Coronary artery (tissue), 2 donors: ENCODE results near the gene C16orf74.

ENCODE experiments used
- DNase-seq: peaks from one replicate; pipeline ENCODE4 v3.0.0-alpha.2; 2017; ENCODE audit warnings: low spot score
- H3K27ac ChIP-seq, 2 donors: fragments of 200-600 bp; sonication (generic); one replicate each; pipeline ENCODE4 v1.5.1; 2016 to 2019
- H3K4me3 ChIP-seq: fragments of 200-600 bp; sonication (generic); 2 replicates; pipeline ENCODE4 v1.5.1; 2016; ENCODE audit warnings: mild to moderate bottlenecking, moderate library complexity
- CTCF ChIP-seq: fragments of 200-600 bp; sonication (generic); IDR thresholded peaks from one replicate; pipeline ENCODE4 v1.5.1; 2019; ENCODE audit warnings: antibody characterized with exemption

The C16orf74 gene

DNA sequence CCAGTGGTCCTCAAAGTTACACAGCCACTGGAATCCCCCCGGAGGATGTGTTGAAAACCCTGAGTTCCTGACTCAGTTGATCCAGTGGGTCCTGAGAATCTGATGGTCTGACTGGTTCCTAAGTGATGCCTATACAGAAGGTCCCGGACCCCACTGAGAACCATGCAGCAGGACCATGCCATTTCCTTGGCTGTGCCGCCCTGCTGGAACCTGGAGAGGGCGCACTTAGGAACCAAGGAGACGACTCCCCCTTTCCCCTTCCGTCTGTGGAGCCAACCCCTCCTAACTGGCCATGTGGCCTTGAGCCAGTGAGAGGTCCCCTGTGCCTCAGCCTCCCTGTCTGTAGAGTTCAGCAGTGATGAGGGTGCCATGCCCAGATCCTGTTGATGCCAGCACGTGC is 22.0 kb downstream of the C16orf74 start:
- TF ChIP-seq CTCF = no peak
- Histone ChIP-seq H3K4me3 (no peak overlapping the region), H3K27ac (no peak overlapping the region)
- no peak for DNase-seq

DNA sequence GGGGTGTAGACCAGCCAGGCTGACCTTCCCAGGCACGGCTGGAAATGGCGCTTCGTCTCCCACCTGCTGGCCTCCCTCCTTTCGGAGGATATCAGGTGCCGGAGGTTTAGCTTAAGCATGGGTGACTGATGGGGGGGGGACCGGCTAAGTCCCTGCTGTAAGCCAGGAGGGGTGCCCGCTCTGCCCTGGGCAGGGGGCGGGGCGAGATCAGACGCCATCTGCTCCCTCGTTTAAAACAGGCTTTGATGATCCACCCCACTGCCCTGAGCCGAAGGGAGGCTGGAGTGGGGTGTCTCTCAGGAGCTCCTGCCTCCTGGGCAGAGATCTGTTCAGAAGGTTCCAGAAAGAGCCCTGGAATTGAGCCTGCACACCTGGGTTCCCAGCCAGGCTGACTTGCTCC is 26.0 kb downstream of the C16orf74 start:
- no peak overlapping the region for H3K4me3 ChIP-seq
- no peak for TF ChIP-seq CTCF
- H3K27ac ChIP-seq = no peak overlapping the region
- no peak for DNase-seq

GRCh38 chr16:85724126-85724879 is 26.6 kb downstream of the C16orf74 start:
- Histone ChIP-seq H3K27ac (no peak overlapping the region), H3K4me3 (no peak overlapping the region)
- no peak for TF ChIP-seq CTCF
- no peak for DNase-seq

GRCh38 chr16:85722128-85722893 is 28.6 kb downstream of the C16orf74 start:
- no peak overlapping the region for H3K4me3 ChIP-seq
- no peak overlapping the region for H3K27ac ChIP-seq
- DNase-seq = no peak
- no peak for TF ChIP-seq CTCF

- TF ChIP-seq CTCF = no peak
- DNase-seq = no peak
- no peak overlapping the region for H3K27ac ChIP-seq
- H3K4me3 ChIP-seq = no peak overlapping the region
Measured at GRCh38 chr16:85720302-85720637, 30.6 kb downstream of the C16orf74 start.

GRCh38 chr16:85719605-85720301 is 31.1 kb downstream of the C16orf74 start:
- no peak for TF ChIP-seq CTCF
- DNase-seq = no peak
- Histone ChIP-seq H3K4me3 (no peak overlapping the region), H3K27ac (no peak overlapping the region)
